ENCODE measurements around the gene RPL13A.

RPL13A gene

DNA sequence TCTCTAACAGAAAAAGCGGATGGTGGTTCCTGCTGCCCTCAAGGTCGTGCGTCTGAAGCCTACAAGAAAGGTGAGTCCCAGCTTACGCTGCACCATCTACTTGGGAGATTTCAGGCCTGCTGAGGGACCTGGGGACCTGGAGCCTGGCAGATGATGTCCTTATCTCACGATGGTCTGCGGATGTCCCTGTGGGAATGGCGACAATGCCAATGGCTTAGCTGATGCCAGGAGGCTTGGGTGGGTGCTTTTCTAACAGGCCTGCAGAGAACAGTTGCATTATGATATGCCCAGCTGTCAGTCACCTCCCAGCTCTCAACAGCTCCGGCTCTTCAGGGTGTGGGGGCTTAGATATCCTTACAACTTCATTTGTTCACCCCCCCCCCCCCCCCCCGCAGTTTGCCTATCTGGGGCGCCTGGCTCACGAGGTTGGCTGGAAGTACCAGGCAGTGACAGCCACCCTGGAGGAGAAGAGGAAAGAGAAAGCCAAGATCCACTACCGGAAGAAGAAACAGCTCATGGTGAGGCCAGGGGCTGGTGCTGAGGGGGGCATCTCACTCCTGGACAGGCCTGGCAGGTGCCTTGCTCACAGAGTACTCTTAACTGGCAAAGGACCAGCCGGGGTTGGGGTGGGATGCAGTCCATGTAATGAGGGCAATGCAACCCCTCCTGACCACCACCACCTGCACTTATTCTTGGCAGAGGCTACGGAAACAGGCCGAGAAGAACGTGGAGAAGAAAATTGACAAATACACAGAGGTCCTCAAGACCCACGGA lies 3.8 kb downstream of the RPL13A start:
- TF ChIP-seq, protein P1, sequence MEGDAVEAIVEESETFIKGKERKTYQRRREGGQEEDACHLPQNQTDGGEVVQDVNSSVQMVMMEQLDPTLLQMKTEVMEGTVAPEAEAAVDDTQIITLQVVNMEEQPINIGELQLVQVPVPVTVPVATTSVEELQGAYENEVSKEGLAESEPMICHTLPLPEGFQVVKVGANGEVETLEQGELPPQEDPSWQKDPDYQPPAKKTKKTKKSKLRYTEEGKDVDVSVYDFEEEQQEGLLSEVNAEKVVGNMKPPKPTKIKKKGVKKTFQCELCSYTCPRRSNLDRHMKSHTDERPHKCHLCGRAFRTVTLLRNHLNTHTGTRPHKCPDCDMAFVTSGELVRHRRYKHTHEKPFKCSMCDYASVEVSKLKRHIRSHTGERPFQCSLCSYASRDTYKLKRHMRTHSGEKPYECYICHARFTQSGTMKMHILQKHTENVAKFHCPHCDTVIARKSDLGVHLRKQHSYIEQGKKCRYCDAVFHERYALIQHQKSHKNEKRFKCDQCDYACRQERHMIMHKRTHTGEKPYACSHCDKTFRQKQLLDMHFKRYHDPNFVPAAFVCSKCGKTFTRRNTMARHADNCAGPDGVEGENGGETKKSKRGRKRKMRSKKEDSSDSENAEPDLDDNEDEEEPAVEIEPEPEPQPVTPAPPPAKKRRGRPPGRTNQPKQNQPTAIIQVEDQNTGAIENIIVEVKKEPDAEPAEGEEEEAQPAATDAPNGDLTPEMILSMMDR (IDR thresholded peaks at IDR 0.05; ENCODE audit: insufficient read depth, low read length, missing control alignments): no peak
- CTCF ChIA-PET: interaction anchor here (1.7 kb wide), 1 partner anchor 18 kb away, joined by 5 read pairs; no protein-coding TSS in a partner anchor
- H3K4me3 ChIP-seq (ENCODE audit: low read depth, low read length): no peak overlapping the region
- DNase-seq (ENCODE audit: low read depth, low spot score): no peak
- POLR2A ChIA-PET: no interaction called here

DNA sequence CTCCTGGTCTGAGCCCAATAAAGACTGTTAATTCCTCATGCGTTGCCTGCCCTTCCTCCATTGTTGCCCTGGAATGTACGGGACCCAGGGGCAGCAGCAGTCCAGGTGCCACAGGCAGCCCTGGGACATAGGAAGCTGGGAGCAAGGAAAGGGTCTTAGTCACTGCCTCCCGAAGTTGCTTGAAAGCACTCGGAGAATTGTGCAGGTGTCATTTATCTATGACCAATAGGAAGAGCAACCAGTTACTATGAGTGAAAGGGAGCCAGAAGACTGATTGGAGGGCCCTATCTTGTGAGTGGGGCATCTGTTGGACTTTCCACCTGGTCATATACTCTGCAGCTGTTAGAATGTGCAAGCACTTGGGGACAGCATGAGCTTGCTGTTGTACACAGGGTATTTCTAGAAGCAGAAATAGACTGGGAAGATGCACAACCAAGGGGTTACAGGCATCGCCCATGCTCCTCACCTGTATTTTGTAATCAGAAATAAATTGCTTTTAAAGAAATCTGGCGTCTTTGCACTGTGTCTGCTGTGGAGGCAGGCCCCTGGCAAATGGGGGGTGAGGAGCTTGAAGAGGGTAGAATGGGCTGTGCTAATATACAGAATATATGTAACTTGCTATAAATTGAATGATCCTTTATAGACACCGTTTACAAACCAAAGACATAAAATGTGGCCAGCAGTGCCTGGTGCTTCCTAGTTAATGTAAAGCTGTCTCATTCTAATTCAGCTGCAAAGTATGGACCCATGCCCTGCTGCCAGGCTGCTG lies 4.6 kb downstream of the RPL13A start:
- POLR2A ChIA-PET: no interaction called here
- TF ChIP-seq, protein P1 (IDR thresholded peaks at IDR 0.05; ENCODE audit: insufficient read depth, low read length, missing control alignments): no peak
- CTCF ChIA-PET: interaction anchor here (1.7 kb wide), 1 partner anchor 19 kb away, joined by 5 read pairs; no protein-coding TSS in a partner anchor
- no peak for DNase-seq (ENCODE audit: low read depth, low spot score)
- no peak overlapping the region for H3K4me3 ChIP-seq (ENCODE audit: low read depth, low read length)

DNA sequence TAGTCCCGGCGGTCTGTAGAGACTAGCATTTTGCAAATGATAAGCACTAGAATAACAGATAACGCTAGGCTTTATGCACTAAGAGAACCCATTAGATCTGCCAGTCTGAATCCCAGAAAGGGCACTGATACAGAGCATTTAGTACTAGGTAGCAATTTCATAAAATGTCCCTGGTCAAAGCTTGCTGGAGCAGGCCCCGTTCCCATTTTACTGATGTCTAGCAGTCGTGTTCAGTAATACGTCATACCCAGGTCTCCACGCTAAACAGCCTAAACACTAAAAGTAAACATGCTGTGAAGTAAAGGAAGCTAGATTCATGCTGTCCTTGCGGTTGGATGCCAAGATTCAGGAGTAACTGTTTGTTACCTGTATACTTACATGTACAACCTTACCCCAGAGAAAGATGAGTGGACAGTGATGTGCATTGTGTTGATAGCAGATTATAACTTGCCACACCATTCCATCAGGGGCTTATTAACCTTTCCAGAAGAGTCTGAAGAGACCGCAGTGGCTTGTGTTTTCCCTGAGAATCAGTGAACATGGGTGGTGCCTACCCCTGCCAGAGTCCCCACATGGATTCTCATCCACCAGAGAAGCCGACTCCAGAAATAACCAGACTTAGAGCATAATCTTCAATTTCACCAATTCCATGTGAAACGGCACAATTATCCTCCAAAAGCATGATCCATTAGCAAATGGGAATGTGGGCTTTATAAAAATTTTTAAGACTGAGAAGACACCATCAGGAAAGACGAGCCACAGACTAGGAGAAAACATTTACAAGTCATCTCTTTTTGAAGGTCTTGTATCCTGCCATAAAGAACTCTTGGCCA lies 5.4 kb downstream of the RPL13A start:
- H3K4me3 ChIP-seq (ENCODE audit: low read depth, low read length): no peak overlapping the region
- CTCF ChIA-PET: interaction anchor here (1.6 to 1.7 kb wide), 2 partner anchors 12 to 19 kb away, joined by 4 to 5 read pairs; no protein-coding TSS in a partner anchor
- POLR2A ChIA-PET: no interaction called here
- TF ChIP-seq, protein P1 (IDR thresholded peaks at IDR 0.05; ENCODE audit: insufficient read depth, low read length, missing control alignments): no peak
- DNase-seq (ENCODE audit: low read depth, low spot score): no peak

DNA sequence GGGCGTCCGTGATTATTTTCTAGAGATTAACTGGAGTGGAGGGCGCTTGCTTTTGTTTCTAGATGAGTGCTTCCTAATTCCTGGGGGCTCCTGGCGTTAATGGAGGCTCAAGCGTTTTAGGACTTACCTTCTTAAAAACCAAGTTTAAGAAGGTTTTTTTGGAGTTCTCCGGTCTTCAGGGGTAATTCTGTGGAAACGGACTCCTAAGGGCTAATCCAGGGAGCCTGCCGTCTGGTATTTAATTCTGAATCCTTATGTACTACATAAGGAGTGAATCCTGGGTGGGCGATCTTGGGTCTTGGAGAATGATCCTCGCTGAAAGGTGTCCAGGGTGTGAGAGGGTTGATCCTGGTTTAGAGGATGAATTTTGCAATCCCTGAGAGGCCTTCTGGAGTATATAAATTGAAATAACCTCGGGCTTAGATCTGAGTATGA lies 9.2 kb downstream of the RPL13A start:
- POLR2A ChIA-PET: interaction anchor here (0.8 to 2.1 kb wide), 5 partner anchors 9 to 145 kb away, joined by 3 to 17 read pairs (median 5); partner anchors contain the start of genes RCN3, RPL13A and SCAF1
- CTCF ChIA-PET: interaction anchor here (1.0 to 1.7 kb wide), 3 partner anchors 10 to 176 kb away, joined by 3 to 5 read pairs (median 4); no protein-coding TSS in a partner anchor
- peak overlapping the region; percentile 94 for H3K4me3 ChIP-seq (ENCODE audit: low read depth, low read length)
- TF ChIP-seq, protein P1 (IDR thresholded peaks at IDR 0.05; ENCODE audit: insufficient read depth, low read length, missing control alignments): no peak
- DNase-seq (ENCODE audit: low read depth, low spot score): no peak

DNA sequence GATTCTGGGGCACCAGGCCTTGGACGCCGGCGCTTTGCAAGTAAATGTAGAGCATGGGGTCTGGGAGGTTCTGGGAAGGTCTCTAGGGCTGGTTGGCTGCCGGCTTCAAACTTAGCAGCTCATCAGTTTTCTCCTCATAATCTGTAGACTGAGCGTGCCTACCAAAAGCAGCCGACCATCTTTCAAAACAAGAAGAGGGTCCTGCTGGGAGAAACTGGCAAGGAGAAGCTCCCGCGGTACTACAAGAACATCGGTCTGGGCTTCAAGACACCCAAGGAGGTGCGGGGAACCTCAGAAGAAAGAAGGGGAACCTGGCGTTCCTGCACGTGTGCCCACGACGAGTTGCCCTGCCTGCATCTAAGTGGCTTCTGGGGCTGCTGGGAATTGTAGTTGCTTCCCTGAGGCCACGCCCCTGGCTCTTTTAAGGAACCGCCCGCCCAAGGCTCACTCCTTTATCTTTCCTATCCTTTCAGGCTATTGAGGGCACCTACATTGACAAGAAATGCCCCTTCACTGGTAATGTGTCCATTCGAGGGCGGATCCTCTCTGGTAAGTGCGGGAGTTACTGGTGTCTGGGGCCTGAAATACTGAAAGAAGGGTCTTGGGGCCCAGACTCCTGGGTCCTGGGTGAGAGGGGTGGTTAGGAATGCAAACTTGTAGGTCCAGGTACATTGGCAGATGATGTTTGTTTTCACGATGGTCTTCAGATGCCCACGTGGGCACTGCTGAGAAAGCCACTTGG lies 9.8 kb downstream of the RPL13A start:
- peak overlapping the region; percentile 94 for H3K4me3 ChIP-seq (ENCODE audit: low read depth, low read length)
- CTCF ChIA-PET: interaction anchor here (1.0 to 1.9 kb wide), 4 partner anchors 9 to 176 kb away, joined by 3 to 5 read pairs (median 4); partner anchors contain the start of gene RPL13A
- POLR2A ChIA-PET: interaction anchor here (1.8 to 2.1 kb wide), 2 partner anchors 9 to 30 kb away, joined by 16 to 17 read pairs; partner anchors contain the start of genes RCN3 and RPL13A
- no peak for DNase-seq (ENCODE audit: low read depth, low spot score)
- TF ChIP-seq, protein P1 (IDR thresholded peaks at IDR 0.05; ENCODE audit: insufficient read depth, low read length, missing control alignments): no peak
